ENCODE data around the gene CHAC1. TPM values are rescaled to one million over a fixed set of nuclear protein-coding genes. Genes with fewer than 3 reads are reported as not detected.
"Not testable (repeated sequence)": the region's sequence is repeated elsewhere in the genome, so short reads cannot be mapped to it uniquely, and the experiment has no call there.

CHAC1 gene
- polyA plus RNA-seq, 6 donors from 2014 or later = 0.22 to 0.73 TPM; not detected in 4

DNA sequence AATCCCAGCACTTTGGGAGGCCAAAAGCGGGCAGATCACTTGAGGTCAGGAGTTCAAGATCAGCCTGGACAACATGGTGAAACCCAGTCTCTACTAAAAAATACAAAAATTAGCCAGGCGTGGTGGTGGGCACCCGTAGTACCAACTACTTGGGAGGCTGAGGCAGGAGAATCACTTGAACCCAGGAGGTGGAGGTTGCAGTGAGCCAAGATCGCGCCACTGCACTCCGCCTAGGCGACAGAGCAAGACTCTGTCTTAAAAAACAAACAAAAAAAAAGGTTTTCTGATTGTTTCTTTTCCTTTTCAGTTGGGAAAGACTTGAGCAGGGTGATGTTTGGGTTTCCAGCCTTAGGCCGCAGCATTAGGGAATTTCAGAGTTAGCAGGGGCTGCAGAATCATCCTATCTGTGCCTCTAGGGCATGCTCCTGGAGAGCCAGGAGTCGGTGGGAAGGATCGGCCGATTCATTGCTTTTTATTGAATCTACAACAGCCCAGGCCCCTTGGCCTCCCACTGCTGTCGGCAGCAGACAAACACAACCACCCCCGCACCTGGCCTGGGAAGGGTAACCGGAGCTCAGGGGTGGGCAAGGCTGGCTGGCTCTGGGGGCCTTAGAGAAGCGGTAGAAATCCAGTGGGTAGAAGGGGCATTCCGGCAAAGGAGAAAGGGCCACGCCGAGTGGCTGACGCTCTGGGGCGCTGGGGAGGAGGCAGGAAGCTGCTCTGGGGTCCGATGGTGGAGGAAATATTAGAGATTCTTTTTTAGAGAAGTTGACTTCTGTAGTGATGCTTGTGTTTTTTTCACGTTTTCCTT, 6.3 kb downstream of the CHAC1 start:
- Mint-ChIP-seq H3K9me3 (peaks cover 0 to 1% (median 0%) of the 10 kb centered on the region in 7 donors), H3K4me3 (peak overlapping the region in 2 of 8 donors; percentile 23 to 70), H3K36me3 (no peaks in the 10 kb centered on the region), H3K27ac (peak overlapping the region in 2 of 6 donors; percentile 50 to 93), H3K4me1 (peaks cover 9 to 17% (median 11%) of the 10 kb centered on the region in 3 donors), H3K27me3 (peaks cover 0 to 14% (median 10%) of the 10 kb centered on the region in 3 donors)
- ATAC-seq (ENCODE audit: low read depth in 2 of 2) (peak; percentile 82 to 90), DNase-seq (no peak)

- H3K4me1 Mint-ChIP-seq = peaks cover 11 to 18% (median 11%) of the 10 kb centered on the region in 3 donors
- H3K9me3 Mint-ChIP-seq = peaks cover 0 to 1% (median 0%) of the 10 kb centered on the region in 7 donors
- no peaks in the 10 kb centered on the region for H3K36me3 Mint-ChIP-seq
- H3K4me3 Mint-ChIP-seq = peak overlapping the region in 2 of 8 donors; percentile 23 to 70
- no peak for ATAC-seq (ENCODE audit: low read depth in 2 of 2)
- DNase-seq = no peak
- H3K27me3 Mint-ChIP-seq = peaks cover 0 to 18% (median 12%) of the 10 kb centered on the region in 3 donors
- peak overlapping the region in 3 of 6 donors; percentile 50 to 93 (median 89) for H3K27ac Mint-ChIP-seq
Observed at GRCh38 chr15:40960151-40960885, 7.0 kb downstream of the CHAC1 start.

DNA sequence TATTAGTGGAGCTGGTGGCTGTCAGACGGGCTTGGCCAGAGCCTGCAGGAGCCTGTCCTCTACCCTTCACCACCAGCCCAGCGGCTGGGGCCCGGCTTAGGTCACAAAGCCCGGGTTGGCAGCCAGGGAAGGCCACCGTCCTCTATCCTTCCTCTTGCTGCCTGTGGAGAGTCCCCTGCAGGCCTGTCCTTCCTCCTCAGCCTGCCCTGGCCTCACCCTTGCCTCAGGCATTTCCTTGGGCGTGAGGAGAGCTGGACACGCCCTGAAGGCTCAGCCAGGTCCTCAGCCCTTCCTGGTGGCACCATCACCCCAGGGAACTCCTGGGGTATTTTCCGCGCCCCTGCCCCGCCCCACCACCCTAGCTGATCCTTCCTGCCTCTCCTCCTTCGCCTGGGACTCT, 7.7 kb downstream of the CHAC1 start:
- H3K9me3 Mint-ChIP-seq = peaks cover 0 to 1% (median 0%) of the 10 kb centered on the region in 7 donors
- no peak overlapping the region for H3K27ac Mint-ChIP-seq
- H3K4me1 Mint-ChIP-seq = peaks cover 11 to 18% (median 11%) of the 10 kb centered on the region in 3 donors
- no peak for DNase-seq
- H3K36me3 Mint-ChIP-seq = no peaks in the 10 kb centered on the region
- H3K4me3 Mint-ChIP-seq = no peak overlapping the region
- H3K27me3 Mint-ChIP-seq = peaks cover 0 to 18% (median 12%) of the 10 kb centered on the region in 3 donors
- ATAC-seq (ENCODE audit: low read depth in 2 of 2) = no peak

- not testable (repeated sequence) for H3K36me3 Mint-ChIP-seq; DNase-seq; H3K4me3 Mint-ChIP-seq; ATAC-seq (ENCODE audit: low read depth in 2 of 2); H3K9me3 Mint-ChIP-seq; H3K27ac Mint-ChIP-seq
- H3K27me3 Mint-ChIP-seq = peaks cover 0 to 18% (median 12%) of the 10 kb centered on the region in 3 donors
- H3K4me1 Mint-ChIP-seq = peaks cover 11 to 18% (median 11%) of the 10 kb centered on the region in 3 donors
Observed at GRCh38 chr15:40961740-40962139, 8.5 kb downstream of the CHAC1 start.

- not testable (repeated sequence) for ATAC-seq (ENCODE audit: low read depth in 2 of 2); H3K4me3 Mint-ChIP-seq; H3K36me3 Mint-ChIP-seq; DNase-seq; H3K27ac Mint-ChIP-seq; H3K9me3 Mint-ChIP-seq
- Mint-ChIP-seq H3K4me1 (peaks cover 11 to 18% (median 11%) of the 10 kb centered on the region in 3 donors), H3K27me3 (peaks cover 0 to 18% (median 12%) of the 10 kb centered on the region in 3 donors)
Observed at GRCh38 chr15:40962317-40962716, 9.0 kb downstream of the CHAC1 start.

GRCh38 chr15:40963201-40963600, 9.9 kb downstream of the CHAC1 start:
- peaks cover 0 to 1% (median 0%) of the 10 kb centered on the region in 7 donors for H3K9me3 Mint-ChIP-seq
- no peaks in the 10 kb centered on the region for H3K36me3 Mint-ChIP-seq
- no peak for DNase-seq
- ATAC-seq (ENCODE audit: low read depth in 2 of 2) = no peak
- peak overlapping the region in 1 of 6 donors; percentile 86 for H3K27ac Mint-ChIP-seq
- no peak overlapping the region for H3K4me3 Mint-ChIP-seq
- H3K27me3 Mint-ChIP-seq = peaks cover 0 to 18% (median 12%) of the 10 kb centered on the region in 3 donors
- H3K4me1 Mint-ChIP-seq = peaks cover 11 to 18% (median 11%) of the 10 kb centered on the region in 3 donors

DNA sequence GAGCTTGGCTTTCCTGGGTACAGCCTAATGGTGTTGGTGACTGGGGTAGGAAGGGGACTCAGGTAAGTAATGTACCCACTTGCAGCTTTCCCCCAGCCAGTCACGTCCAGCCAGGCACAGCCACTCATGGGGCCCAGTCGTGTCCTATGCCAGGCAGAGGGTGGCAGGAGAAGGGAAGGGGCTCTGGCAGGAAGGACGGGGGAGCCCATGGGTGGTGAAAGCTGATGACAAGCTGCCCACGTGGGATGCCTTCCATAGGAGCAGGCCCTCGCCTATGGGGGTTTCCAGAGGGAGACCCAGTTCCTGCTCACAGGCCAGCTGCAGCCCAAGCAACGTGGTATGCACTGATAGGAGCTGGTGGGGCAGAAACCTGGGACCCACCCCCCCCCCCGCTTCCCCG, 10.7 kb downstream of the CHAC1 start:
- DNase-seq (no peak), ATAC-seq (ENCODE audit: low read depth in 2 of 2) (no peak)
- H3K4me1 Mint-ChIP-seq = peaks cover 11 to 13% (median 11%) of the 10 kb centered on the region in 3 donors
- no peaks in the 10 kb centered on the region for H3K36me3 Mint-ChIP-seq
- H3K27ac Mint-ChIP-seq = peak overlapping the region in 1 of 6 donors; percentile 47
- peaks cover 0 to 1% (median 0%) of the 10 kb centered on the region in 7 donors for H3K9me3 Mint-ChIP-seq
- no peak overlapping the region for H3K4me3 Mint-ChIP-seq
- H3K27me3 Mint-ChIP-seq = peaks cover 0 to 18% (median 12%) of the 10 kb centered on the region in 3 donors

DNA sequence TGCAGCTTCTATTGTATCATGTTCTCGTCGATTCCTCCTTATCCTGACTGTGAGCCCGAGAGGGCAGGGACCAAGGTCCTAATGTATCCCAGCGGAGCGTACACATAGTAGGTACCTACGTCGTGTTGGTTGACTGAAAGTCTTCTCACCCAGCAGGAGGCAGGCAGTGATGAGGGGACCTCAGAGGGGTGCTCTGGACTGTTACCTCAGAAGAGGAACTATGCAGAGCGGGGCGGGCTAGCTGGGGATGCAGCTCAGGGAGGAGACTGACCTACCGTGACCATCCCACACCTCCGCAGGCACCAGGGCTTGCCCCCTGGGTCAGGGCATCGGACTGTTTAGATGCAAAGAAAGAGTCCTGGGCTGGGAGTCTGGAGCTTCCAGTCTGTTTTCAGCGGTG, 11.4 kb downstream of the CHAC1 start:
- DNase-seq = no peak
- Mint-ChIP-seq H3K36me3 (no peaks in the 10 kb centered on the region), H3K9me3 (peaks cover 0 to 1% (median 0%) of the 10 kb centered on the region in 7 donors), H3K4me3 (no peak overlapping the region), H3K27ac (peak overlapping the region in 1 of 6 donors; percentile 36), H3K27me3 (peaks cover 0 to 18% (median 12%) of the 10 kb centered on the region in 3 donors), H3K4me1 (peaks cover 8 to 12% (median 9%) of the 10 kb centered on the region in 3 donors)
- ATAC-seq (ENCODE audit: low read depth in 2 of 2) = peak; percentile 22 to 52

DNA sequence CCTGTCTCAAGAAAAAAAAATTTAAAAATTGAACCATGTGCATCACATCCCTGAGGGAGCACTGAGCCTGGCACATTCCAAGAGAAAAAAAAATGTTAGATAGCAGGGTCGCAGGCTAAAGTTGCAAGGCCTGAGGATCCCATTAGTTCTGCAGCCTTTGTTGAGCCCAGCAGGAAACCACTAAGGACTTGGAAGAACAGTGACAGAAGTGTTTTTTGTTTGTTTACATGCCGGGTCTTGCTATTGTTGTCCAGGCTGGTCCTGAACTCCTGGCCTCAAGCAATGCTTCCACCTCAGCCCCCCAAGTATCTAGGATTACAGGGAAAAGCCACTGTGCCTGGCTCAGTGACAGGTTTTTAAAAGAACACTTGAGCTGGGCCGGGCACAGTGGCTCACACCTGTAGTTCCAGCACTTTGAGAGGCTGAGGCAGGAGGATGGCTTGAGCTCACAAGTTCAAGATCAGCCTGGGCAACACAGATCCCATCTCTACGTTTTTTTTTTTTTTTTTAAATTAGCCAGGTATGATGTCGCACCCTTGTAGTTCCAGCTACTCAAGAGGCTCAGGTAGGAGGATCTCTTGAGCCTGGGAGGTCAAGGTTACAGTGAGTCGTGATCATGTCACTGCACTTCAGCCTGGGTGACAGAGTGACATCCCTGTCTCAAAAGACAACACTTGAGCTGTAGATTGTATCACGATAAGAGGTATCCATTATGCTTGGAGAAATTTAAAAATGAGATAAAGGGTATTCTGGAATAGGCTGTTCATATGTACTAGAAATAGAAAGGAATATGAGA, 15.2 kb downstream of the CHAC1 start:
- Mint-ChIP-seq H3K9me3 (peaks cover 0 to 1% (median 0%) of the 10 kb centered on the region in 7 donors), H3K4me3 (no peak overlapping the region), H3K4me1 (peaks cover 0 to 8% (median 3%) of the 10 kb centered on the region in 3 donors), H3K36me3 (no peaks in the 10 kb centered on the region), H3K27me3 (peaks cover 0 to 10% (median 7%) of the 10 kb centered on the region in 3 donors), H3K27ac (no peak overlapping the region)
- no peak for DNase-seq
- no peak for ATAC-seq (ENCODE audit: low read depth in 2 of 2)

GRCh38 chr15:40969363-40969762, 16.1 kb downstream of the CHAC1 start:
- Mint-ChIP-seq H3K4me3 (no peak overlapping the region), H3K9me3 (peaks cover 0 to 1% (median 0%) of the 10 kb centered on the region in 7 donors), H3K27ac (no peak overlapping the region), H3K4me1 (peaks cover 0 to 6% (median 3%) of the 10 kb centered on the region in 3 donors), H3K27me3 (peaks cover 0 to 5% (median 4%) of the 10 kb centered on the region in 3 donors), H3K36me3 (no peaks in the 10 kb centered on the region)
- ATAC-seq (ENCODE audit: low read depth in 2 of 2) (no peak), DNase-seq (no peak)

DNA sequence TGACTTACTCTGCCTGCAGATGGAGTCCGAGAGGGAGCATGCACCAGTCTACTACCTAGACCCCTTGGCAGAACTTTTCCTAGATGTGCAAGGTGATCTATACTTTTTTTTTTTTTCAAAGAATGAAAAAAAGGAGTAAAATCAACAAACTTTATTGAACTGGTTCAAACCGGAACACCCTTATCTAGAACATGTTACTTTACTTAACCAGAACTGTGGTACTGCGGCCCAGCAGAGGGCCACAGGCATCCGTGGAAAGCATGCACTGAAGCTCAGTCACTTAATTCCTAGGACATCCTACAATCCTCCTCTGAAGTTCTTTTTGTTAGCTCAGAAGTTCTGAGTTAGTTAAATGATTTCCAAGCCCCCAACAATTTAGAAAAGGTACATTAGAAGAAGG, 21.6 kb downstream of the CHAC1 start:
- Mint-ChIP-seq H3K4me3 (no peak overlapping the region), H3K27me3 (no peaks in the 10 kb centered on the region), H3K36me3 (peaks cover 5 to 18% of the 10 kb centered on the region in 2 donors), H3K9me3 (no peaks in the 10 kb centered on the region), H3K4me1 (peaks cover 0 to 3% (median 0%) of the 10 kb centered on the region in 3 donors), H3K27ac (no peak overlapping the region)
- DNase-seq = no peak
- ATAC-seq (ENCODE audit: low read depth in 2 of 2) = no peak

DNA sequence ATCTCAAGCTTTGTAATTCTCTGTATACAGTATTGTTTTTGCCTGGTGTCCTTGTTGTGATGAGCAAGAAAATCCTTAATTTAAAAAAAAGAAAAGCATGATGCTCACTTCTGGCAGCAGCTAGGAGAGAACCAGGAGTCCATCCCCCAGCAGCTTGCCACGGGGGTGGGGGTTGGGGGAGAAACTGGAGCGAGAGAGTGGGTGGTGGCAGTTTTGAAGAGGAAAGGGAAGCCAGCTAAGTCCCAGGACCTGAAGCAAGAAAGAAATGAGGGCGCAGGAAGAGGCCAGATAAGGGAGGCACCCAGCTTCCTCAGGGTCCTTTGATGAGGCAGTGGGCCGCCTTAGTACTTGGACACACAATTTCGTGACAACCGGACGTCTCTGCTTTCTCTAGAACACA, 23.5 kb downstream of the CHAC1 start:
- Mint-ChIP-seq H3K9me3 (no peaks in the 10 kb centered on the region), H3K27me3 (no peaks in the 10 kb centered on the region), H3K4me1 (peaks cover 0 to 3% (median 0%) of the 10 kb centered on the region in 3 donors), H3K27ac (no peak overlapping the region), H3K36me3 (peaks cover 12 to 32% of the 10 kb centered on the region in 2 donors), H3K4me3 (no peak overlapping the region)
- ATAC-seq (ENCODE audit: low read depth in 2 of 2) = no peak
- no peak for DNase-seq

- Mint-ChIP-seq H3K36me3 (peaks cover 15 to 32% of the 10 kb centered on the region in 2 donors), H3K9me3 (no peaks in the 10 kb centered on the region), H3K27ac (peak overlapping the region in 3 of 6 donors; percentile 17 to 54 (median 30)), H3K4me1 (no peaks in the 10 kb centered on the region), H3K4me3 (no peak overlapping the region), H3K27me3 (no peaks in the 10 kb centered on the region)
- ATAC-seq (ENCODE audit: low read depth in 2 of 2) = no peak
- no peak for DNase-seq
Observed at GRCh38 chr15:40978141-40978540, 24.9 kb downstream of the CHAC1 start.
